Left cardiac atrium (tissue), 4 donors: Measurements from ENCODE around the gene FAM20C. TPM values are rescaled to one million over a fixed set of nuclear protein-coding genes. Genes with fewer than 3 reads are reported as not detected.

Source experiments
- ATAC-seq, 2 donors: fragments of 200-7000 bp; cut with Tn5 transposase; one replicate each; pipeline ENCODE4 v1.9.1; 2020; ENCODE audit warnings: mild to moderate bottlenecking in 2 of 2, moderate library complexity in 2 of 2
- DNase-seq: peaks from one replicate; pipeline ENCODE4 v3.0.0-alpha.2; 2020
- intact Hi-C, 2 donors: fragments of 100-400 bp; cut with DNase I; formaldehyde crosslinking; loops; one replicate each; pipeline versions ENCODE4 v1.14.1 to v1.15.1; 2022 to 2023
- total RNA-seq, 2 donors: library from RNA; stranded (reverse); fragmentation: NEBNext Ultra II Directional; extraction: Animal tissue kit (Norgen Biotek cat#: 25700); gene quantifications; one replicate each; pipeline ENCODE4 v1.2.1, GENCODE V29; 2021
- donor health status: DM: no; HTN: yes; CAD: no.
- donor health status: DM: no; HTN: yes; CAD: no; lungs with severe emphysema.
- donor health status: DM: yes; HTN: yes; CAD: no.
- donor health status: Dilated cardiomyopathy.

The FAM20C gene
- total RNA-seq, 2 donors from 2014 or later: 30.7 to 62.5 TPM

DNA sequence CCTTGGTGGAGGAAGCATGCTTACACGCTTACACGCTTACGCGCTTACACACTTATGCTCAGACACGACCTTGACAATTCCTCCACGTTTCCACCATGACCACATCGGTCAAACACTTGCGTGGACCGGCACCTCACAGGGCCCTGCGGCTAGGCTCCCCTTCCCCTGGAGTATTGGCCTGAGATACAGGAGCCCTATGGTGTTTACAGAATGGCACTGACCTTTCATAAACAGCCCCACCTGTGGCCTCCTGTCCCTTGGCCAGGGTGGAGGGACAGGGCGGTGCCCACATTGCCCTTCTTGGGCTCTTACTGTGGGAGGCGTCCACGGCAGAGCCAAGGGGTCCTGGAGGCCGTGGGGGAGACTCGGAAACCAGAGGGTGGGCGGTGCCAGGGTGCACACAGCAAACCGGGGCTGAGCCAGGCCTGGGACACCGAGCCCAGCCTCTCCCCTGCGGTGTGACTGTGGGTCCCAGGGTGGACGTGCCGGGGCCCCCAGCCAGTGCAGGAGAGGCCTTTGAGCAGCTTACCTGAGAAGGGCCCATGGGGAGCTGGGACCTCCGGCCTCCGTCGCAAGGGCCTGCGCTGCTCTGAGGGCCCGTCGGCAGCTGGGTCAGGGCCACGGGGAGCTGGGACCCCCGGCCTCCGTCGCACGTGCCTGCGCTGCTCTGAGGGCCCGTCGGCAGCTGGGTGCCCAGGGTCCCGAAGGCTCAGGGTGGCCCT lies 53.4 kb downstream of the FAM20C start:
- intact Hi-C loops: no loop called here

DNA sequence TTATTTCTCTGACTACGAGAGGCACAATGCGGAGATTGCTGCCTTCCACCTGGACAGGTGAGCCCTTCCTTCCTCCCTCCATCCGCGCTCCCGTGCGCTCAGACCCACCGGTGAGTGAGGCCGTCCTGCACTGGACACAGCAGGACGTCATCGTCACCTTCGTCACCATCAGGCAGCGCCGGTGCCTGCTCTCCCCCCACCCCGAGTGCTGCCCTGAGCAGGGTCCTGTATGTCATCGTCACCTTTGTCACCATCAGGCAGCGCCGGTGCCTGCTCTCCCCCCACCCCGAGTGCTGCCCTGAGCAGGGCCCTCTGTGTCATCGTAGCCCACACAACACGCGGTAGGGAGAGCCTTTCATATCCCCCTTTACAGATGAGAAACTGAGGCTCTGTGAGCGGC lies 54.1 kb downstream of the FAM20C start:
- no peak for ATAC-seq
- intact Hi-C loops: no loop called here
- DNase-seq: no peak

More for the DNA sequence above, 53.4 kb downstream of the FAM20C start:
- ATAC-seq (no peak), DNase-seq (no peak)

DNA sequence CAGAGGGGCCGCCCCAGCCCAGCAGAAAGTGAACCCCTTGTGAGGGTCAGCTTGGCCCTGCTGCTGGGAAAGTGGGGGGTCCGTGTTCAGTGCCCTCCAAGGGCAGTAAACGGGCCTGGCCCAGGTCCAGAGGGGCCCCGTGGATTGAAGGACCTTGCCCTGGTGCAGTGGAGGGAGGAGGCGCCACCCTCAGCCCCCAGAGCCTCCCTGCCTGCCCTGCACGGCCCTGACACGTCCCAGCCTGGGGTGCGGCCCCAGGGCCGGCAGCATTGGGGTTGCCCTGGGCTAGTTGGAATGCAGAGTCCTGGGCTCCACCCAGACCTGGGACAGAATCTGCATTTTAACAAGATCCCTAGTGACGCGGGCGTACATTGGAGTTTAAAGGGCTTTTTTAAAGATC lies 54.8 kb downstream of the FAM20C start:
- ATAC-seq: no peak
- intact Hi-C loops: no loop called here
- DNase-seq: no peak

- ATAC-seq (no peak), DNase-seq (no peak)
- intact Hi-C loops: no loop called here
These were observed 55.3 kb downstream of the FAM20C start for GRCh38 chr7:247636-248035.

- no peak for ATAC-seq
- no peak for DNase-seq
- intact Hi-C loops: no loop called here
These were observed 56.5 kb downstream of the FAM20C start for GRCh38 chr7:248732-249435.

GRCh38 chr7:249989-250388 lies 57.6 kb downstream of the FAM20C start:
- DNase-seq (no peak), ATAC-seq (no peak)
- intact Hi-C loops: no loop called here

DNA sequence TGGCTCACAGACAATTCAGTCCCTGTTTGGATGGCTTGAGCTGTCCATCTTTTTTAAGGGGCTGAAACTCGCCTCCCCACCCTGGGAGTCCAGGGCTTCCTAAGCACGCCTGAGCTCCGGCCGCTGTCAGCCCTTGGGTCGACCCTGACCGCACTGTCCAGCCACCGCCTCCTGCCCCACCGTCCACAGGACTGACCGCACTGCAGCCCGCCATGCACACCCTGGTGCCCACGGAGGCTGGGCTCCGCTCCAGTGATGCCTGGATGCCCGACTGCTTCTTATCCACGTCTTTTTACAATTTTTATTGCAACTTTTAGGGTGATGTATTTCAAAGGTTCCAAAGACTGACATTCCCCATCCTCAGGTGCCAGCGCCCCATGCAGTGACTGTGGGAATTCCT lies 58.2 kb downstream of the FAM20C start:
- DNase-seq (no peak), ATAC-seq (no peak)
- intact Hi-C loops: no loop called here

DNA sequence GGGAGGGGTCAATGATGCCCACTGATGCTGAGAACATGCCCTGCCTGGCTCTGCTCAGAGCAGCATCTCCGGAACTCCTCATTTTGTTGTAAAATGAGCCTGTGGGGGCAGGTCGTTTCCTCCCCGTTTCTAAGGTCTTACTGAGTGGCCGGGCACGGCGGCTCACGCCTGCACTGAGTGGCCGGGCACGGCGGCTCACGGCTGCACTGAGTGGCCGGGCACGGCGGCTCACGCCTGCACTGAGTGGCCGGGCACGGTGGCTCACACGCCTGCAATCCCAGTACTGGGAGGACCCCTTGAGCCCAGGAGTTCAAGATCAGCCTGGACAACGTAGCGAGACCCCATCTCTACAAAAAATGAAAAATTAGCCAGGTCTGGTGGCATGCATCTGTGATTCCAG lies 58.6 kb downstream of the FAM20C start:
- ATAC-seq (peak; percentile 14 to 35), DNase-seq (no peak)
- intact Hi-C loops: no loop called here

- intact Hi-C loops: no loop called here
- no peak for DNase-seq
- ATAC-seq: no peak
These were observed 59.2 kb downstream of the FAM20C start for GRCh38 chr7:251446-252175.

GRCh38 chr7:252216-252965 lies 60.0 kb downstream of the FAM20C start:
- DNase-seq (no peak), ATAC-seq (no peak)
- intact Hi-C loops: no loop called here

- no peak for ATAC-seq
- intact Hi-C loops: no loop called here
- no peak for DNase-seq
These were observed 60.6 kb downstream of the FAM20C start for GRCh38 chr7:252981-253380.

DNA sequence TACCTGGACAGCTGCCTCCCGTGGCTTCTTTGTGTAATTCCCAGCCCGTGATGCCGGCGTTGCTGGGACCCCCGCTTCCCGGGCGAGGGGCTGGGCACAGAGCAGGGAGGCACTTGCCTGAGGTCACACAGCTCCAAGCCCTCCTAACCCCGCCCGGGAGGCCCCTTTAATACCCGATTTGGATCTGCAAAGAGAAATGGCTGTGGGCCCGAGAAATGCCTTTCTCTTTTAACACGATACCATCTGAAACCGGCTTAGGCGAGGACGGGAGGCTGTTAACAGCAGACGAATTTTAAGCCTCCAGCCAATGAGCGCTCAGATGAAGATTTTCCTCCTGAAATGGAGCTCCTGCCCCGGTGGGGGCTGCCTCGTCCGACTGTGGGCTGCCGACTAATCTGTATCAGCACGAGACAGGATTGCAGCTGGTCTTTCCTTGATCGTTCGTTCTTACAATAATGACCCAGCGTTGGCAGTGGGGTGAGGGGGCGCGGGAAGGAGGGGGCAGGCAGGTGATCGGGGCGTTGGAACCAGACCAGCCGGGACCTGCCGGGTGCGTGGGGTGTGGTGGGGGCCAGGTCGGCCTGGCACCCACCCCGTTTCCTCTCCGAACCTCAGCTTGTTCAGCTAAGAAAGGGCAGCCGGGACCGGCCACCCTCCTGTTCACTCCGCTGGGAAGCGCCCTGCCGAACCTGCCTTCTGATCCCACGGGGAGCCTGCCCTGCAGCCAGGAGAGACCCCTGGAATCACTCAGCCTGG lies 61.4 kb downstream of the FAM20C start:
- no peak for ATAC-seq
- intact Hi-C loops: no loop called here
- DNase-seq: peak; percentile 17

GRCh38 chr7:254337-255037 lies 62.1 kb downstream of the FAM20C start:
- peak; percentile 10 for DNase-seq
- no peak for ATAC-seq
- intact Hi-C loops: no loop called here

DNA sequence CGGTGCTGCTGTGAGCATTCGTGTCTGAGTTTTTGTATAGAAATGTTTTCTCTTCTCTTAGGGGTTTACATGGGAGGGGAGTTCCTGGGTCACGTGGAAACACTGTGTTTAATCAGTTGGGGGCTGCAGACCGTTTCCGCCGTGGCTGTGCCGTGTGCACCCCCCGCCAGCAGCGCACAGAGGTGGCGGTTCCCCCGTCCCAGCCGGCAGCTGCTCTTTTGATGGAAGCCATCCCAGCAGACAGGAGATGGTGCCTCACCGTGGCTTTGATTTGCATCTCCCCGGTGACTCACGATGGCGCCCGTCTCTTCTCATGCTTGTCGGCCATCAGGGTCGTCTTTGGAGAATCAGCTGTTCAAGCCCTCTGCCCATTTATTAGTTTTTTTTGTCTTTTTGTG lies 62.7 kb downstream of the FAM20C start:
- ATAC-seq: no peak
- intact Hi-C loops: no loop called here
- DNase-seq: peak; percentile 4

- intact Hi-C loops: no loop called here
- peak; percentile 22 for DNase-seq
These were observed 63.5 kb downstream of the FAM20C start for GRCh38 chr7:255721-256361.

DNA sequence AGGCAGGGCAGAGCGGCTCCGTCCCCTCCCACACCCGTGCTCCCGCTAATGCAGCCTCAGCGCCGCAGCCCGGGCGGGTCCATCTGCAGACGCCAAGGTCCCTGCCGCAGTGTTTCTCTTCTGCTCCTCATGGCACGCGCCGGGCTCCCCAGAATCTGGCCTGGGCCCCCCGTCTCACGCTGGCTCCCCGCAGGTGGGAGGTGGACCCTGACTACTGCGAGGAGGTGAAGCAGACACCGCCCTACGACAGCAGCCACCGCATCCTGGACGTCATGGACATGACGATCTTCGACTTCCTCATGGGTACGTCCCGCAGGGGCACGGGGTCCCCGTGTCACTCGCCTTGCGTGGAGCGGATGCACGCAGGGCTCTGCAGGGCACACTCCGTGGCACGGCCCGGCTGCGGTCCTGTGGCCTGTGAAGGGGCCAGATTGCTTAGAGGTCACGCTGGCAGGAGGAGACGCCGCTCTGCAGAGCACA lies 64.1 kb downstream of the FAM20C start:
- ATAC-seq (no peak), DNase-seq (peak; percentile 19)
- intact Hi-C loops: no loop called here

More at GRCh38 chr7:255721-256361, 63.5 kb downstream of the FAM20C start:
- no peak for ATAC-seq

GRCh38 chr7:256981-257646 lies 64.7 kb downstream of the FAM20C start:
- no peak for ATAC-seq
- intact Hi-C loops: no loop called here
- peak; percentile 7 for DNase-seq
